ENCODE results near the gene MUC5B. TPM values are rescaled to one million over a fixed set of nuclear protein-coding genes. Genes with fewer than 3 reads are reported as not detected.

The MUC5B gene
- total RNA-seq, 1 donor from 2014 or later, result not detected

DNA sequence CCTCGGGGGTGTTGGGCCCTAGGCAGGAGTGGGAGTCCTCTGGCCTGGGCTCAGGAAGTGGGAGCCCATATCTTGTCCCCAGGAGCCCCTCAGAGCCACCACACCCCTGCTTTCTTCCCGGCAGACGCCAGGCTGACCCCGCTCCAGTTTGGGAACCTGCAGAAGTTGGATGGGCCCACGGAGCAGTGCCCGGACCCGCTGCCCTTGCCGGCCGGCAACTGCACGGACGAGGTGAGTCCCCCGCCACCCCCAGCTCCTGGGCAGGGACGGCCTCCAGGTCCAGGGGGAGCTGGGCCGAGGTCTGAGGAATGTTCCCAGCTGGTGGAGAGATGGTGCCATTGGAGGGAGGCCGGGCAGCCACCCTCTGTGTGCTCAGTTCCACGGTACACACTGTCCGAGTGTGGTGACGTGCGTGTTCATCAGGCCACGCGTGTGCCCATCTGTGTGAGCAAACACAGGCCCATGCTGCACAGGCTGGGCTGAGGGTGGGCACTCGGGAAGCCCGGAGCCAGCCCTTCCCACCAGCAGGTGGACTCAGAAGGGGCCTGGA, 4.8 kb downstream of the MUC5B start:
- no peaks in the 10 kb centered on the region for H3K9me3 Mint-ChIP-seq (ENCODE audit: low read depth)
- H3K4me3 Mint-ChIP-seq (ENCODE audit: unreplicated experiment), result no peak overlapping the region
- H3K27me3 Mint-ChIP-seq (ENCODE audit: low read depth), result peaks cover 8% of the 10 kb centered on the region
- H3K4me1 Mint-ChIP-seq (ENCODE audit: low read depth), result no peaks in the 10 kb centered on the region
- TF ChIP-seq, protein P1, sequence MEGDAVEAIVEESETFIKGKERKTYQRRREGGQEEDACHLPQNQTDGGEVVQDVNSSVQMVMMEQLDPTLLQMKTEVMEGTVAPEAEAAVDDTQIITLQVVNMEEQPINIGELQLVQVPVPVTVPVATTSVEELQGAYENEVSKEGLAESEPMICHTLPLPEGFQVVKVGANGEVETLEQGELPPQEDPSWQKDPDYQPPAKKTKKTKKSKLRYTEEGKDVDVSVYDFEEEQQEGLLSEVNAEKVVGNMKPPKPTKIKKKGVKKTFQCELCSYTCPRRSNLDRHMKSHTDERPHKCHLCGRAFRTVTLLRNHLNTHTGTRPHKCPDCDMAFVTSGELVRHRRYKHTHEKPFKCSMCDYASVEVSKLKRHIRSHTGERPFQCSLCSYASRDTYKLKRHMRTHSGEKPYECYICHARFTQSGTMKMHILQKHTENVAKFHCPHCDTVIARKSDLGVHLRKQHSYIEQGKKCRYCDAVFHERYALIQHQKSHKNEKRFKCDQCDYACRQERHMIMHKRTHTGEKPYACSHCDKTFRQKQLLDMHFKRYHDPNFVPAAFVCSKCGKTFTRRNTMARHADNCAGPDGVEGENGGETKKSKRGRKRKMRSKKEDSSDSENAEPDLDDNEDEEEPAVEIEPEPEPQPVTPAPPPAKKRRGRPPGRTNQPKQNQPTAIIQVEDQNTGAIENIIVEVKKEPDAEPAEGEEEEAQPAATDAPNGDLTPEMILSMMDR (IDR thresholded peaks at IDR 0.05), result no peak
- DNase-seq (ENCODE audit: low spot score), result peak; percentile 76
- H3K36me3 Mint-ChIP-seq (ENCODE audit: low read depth), result no peaks in the 10 kb centered on the region
- no peak overlapping the region for H3K27ac Mint-ChIP-seq (ENCODE audit: unreplicated experiment)

DNA sequence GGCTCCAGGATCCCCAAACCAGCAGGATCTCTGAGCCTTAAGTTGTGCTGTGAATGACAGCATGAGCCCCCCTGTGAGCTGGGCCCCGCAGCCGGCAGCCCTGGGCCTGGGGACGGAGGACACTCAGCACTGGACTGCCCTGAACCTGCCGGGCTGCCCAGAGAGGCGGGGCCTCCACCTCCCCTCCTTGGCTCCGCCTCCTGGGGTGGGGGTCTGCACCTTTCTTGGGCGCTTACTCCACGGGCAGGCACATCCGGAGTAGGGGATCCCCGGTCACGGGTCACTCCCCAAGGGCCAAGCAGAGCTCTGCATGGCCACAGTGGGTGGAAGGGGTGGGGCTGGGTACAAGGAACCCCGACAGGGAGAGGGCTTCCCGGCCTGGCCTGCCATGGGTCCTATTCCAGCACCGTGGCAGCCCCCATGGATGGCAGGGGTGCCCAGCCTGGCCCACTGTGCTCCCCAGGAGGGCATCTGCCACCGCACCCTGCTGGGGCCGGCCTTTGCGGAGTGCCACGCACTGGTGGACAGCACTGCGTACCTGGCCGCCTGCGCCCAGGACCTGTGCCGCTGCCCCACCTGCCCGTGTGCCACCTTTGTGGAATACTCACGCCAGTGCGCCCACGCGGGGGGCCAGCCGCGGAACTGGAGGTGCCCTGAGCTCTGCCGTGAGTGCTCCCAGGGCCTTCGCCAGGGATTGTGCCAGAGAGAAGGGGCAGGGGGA, 5.4 kb downstream of the MUC5B start:
- peak; percentile 89 for DNase-seq (ENCODE audit: low spot score)
- Mint-ChIP-seq H3K36me3 (ENCODE audit: low read depth) (no peaks in the 10 kb centered on the region), H3K4me3 (ENCODE audit: unreplicated experiment) (no peak overlapping the region), H3K9me3 (ENCODE audit: low read depth) (no peaks in the 10 kb centered on the region), H3K27ac (ENCODE audit: unreplicated experiment) (no peak overlapping the region), H3K27me3 (ENCODE audit: low read depth) (peaks cover 8% of the 10 kb centered on the region), H3K4me1 (ENCODE audit: low read depth) (no peaks in the 10 kb centered on the region)
- TF ChIP-seq, protein P1 (IDR thresholded peaks at IDR 0.05), result no peak

DNA sequence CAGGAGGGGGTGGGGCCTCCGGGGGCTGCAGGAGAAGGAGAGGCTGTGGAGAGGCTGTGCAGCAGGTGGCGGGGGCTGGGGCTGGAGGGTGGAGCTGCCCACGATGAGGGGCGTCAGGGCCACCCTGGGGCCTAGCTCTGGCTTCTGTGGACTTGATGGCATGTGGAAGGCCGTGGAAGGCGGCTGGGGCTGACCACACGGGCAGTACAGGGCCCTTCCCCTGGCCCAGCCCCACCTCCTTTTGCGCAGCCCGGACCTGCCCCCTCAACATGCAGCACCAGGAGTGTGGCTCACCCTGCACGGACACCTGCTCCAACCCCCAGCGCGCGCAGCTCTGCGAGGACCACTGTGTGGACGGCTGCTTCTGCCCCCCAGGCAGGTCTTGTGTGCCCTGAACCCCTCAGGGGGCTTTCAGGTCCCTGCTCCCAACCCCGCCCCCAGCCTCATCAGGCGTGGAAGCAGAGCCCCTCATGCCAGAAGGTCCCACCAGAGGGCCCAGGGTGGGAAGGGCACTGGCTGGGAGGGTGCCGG, 6.1 kb downstream of the MUC5B start:
- Mint-ChIP-seq H3K4me1 (ENCODE audit: low read depth) (no peaks in the 10 kb centered on the region), H3K27ac (ENCODE audit: unreplicated experiment) (no peak overlapping the region), H3K9me3 (ENCODE audit: low read depth) (no peaks in the 10 kb centered on the region), H3K27me3 (ENCODE audit: low read depth) (peaks cover 8% of the 10 kb centered on the region), H3K4me3 (ENCODE audit: unreplicated experiment) (no peak overlapping the region), H3K36me3 (ENCODE audit: low read depth) (no peaks in the 10 kb centered on the region)
- TF ChIP-seq, protein P1 (IDR thresholded peaks at IDR 0.05), result no peak
- peak; percentile 87 for DNase-seq (ENCODE audit: low spot score)

DNA sequence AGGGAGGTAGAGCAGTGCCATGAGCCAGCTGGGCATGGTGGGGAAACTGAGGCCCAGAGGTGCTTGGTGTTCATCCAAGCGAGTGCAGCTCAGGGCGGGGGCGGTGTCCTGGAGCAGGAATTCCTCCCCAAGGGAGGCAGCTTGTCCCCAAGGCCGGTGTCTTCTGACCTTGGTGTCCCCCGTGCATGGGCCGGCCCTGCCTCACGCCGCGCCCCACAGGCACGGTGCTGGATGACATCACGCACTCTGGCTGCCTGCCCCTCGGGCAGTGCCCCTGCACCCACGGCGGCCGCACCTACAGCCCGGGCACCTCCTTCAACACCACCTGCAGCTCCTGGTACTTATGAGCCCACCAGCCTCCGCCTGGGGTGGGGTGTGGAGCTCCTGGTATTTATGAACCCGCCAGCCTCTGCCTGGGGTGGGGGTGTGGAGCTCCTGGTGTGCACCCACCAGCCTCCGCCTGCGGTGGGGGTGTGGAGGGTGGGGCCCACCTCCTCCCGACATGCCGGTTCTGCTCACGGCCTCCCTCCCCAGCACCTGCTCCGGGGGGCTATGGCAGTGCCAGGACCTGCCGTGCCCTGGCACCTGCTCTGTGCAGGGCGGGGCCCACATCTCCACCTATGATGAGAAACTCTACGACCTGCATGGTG, 6.7 kb downstream of the MUC5B start:
- Mint-ChIP-seq H3K4me1 (ENCODE audit: low read depth) (no peaks in the 10 kb centered on the region), H3K36me3 (ENCODE audit: low read depth) (no peaks in the 10 kb centered on the region), H3K27ac (ENCODE audit: unreplicated experiment) (no peak overlapping the region), H3K4me3 (ENCODE audit: unreplicated experiment) (no peak overlapping the region), H3K27me3 (ENCODE audit: low read depth) (peaks cover 6% of the 10 kb centered on the region), H3K9me3 (ENCODE audit: low read depth) (no peaks in the 10 kb centered on the region)
- TF ChIP-seq, protein P1 (IDR thresholded peaks at IDR 0.05), result no peak
- peak; percentile 84 for DNase-seq (ENCODE audit: low spot score)

DNA sequence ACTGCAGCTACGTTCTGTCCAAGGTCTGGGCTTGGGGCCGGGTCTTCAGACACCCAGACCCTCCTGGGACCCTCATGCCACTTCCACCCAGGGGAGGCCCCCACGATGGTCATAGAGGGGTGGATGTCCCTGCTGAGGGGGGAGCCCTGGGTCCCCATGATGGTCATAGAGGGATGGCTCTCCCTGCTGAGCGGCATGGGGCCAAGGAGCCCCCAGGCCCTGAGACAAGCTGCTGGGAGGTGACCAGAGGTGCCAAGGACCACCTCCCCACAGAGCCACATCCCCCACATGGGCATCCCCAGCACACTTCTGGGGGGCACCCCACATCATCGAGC, 7.2 kb downstream of the MUC5B start:
- peaks cover 6% of the 10 kb centered on the region for H3K27me3 Mint-ChIP-seq (ENCODE audit: low read depth)
- H3K27ac Mint-ChIP-seq (ENCODE audit: unreplicated experiment), result no peak overlapping the region
- H3K9me3 Mint-ChIP-seq (ENCODE audit: low read depth), result no peaks in the 10 kb centered on the region
- no peaks in the 10 kb centered on the region for H3K4me1 Mint-ChIP-seq (ENCODE audit: low read depth)
- H3K36me3 Mint-ChIP-seq (ENCODE audit: low read depth), result no peaks in the 10 kb centered on the region
- H3K4me3 Mint-ChIP-seq (ENCODE audit: unreplicated experiment), result no peak overlapping the region
- DNase-seq (ENCODE audit: low spot score), result peak; percentile 55
- TF ChIP-seq, protein P1 (IDR thresholded peaks at IDR 0.05), result no peak

Measured in chondrocyte (in vitro differentiated cells).